Measurements from ENCODE around the gene ALDH4A1. TPM values are rescaled to one million over a fixed set of nuclear protein-coding genes. Genes with fewer than 3 reads are reported as not detected.

ALDH4A1 gene
- total and polyA plus RNA-seq, 12 donors = 11.3 to 46.9 (median 19.8) TPM

DNA sequence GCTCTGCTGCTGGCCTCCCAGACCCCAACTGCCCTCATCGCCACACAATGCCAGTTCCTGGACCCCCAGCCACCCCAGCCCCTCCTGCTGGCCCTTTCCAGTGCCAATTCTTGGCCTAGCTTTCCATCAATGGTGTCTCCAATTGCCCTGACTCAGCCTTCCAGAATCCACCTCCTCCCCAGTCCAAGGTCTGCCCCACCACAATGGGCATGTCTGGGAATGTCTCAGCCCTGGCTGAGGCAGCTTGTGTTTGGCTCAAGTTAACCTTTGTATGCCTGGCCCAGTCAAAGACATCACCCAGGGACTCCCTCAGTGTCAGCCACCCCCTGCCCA, 16.4 kb downstream of the ALDH4A1 start:
- H3K27me3 ChIP-seq = no peaks in the 10 kb centered on the region
- peaks cover 0 to 3% of the 10 kb centered on the region in 2 donors for H3K4me1 ChIP-seq (replicated peaks in 1 of 2)
- no peak overlapping the region for H3K4me3 ChIP-seq
- WGBS, 4 donors = 92 to 100% (median 96%) methylated on average over 1 of the region's 1 CpG
- H3K36me3 ChIP-seq (replicated peaks in 1 of 2) = no peaks in the 10 kb centered on the region
- TF ChIP-seq CTCF (IDR thresholded peaks at IDR 0.05) (no peak), POLR2A (IDR thresholded peaks at IDR 0.05) (no peak)
- intact Hi-C loops (cut with DNase I) = no loop called here
- no peaks in the 10 kb centered on the region for H3K9me3 ChIP-seq (replicated peaks in 1 of 3)
- DNase-seq = peak in 5 of 7 donors; percentile 47 to 64 (median 55)
- H3K27ac ChIP-seq = no peak overlapping the region

DNA sequence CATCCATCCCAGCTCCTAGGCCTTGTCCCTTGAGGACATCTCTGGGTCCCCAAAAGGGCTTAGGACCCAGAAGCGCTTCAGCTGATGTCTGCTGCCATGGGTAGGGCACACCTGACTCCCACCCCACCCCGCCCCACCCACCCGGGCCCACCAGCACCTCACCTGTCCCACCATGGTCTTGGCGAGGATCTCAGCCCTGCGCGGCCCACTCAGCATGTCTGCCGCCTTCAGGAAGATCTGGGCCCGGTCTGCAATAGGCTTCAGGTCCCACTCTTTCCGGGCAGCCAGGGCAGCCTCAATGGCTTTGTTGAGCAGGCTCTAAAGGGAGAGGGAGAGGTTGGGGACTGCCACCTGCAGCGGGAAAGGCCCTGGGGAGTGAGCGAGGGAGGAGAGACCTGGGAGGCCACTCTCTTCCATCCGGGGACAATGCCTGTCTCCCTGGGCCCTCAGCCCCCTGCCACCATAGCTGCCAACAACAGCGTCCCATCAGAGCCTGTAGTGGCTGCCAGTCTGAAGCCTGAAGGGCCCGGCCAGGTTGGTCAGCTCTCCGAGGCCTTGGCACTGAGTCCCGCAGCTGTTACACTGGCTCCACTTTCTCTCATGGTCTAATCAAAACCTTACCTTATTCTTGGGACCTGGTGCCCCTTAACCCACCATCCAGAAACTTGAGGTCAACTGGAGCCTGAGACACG, 16.9 kb downstream of the ALDH4A1 start:
- TF ChIP-seq CTCF (IDR thresholded peaks at IDR 0.05) (no peak), POLR2A (IDR thresholded peaks at IDR 0.05) (no peak)

DNA sequence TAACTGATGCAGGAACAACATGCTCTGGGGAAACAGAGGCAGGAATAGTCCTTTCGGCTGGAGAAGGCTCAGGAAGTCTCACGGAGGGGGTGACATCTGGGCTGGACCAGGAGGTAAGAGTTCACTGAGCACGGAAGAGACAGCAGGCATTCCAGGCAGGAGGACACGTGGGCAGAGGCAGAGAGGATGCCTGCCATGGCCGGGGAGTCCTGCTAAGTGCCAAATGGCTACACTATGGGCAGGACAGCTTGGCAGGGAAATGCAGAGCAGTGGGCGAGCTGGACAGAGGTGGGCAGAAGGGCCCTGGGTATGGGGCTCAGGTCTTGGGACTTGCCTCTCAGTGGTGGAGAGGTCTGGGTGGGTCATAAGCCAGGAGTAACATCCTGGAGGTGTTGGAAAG, 17.6 kb downstream of the ALDH4A1 start:
- Histone ChIP-seq H3K27me3 (no peaks in the 10 kb centered on the region), H3K36me3 (replicated peaks in 1 of 2) (no peaks in the 10 kb centered on the region), H3K27ac (no peak overlapping the region), H3K4me1 (replicated peaks in 1 of 2) (peaks cover 0 to 3% of the 10 kb centered on the region in 2 donors), H3K9me3 (replicated peaks in 1 of 3) (no peaks in the 10 kb centered on the region), H3K4me3 (no peak overlapping the region)
- no peak for DNase-seq
- TF ChIP-seq POLR2A (IDR thresholded peaks at IDR 0.05) (no peak), CTCF (IDR thresholded peaks at IDR 0.05) (no peak)
- intact Hi-C loops (cut with DNase I) = no loop called here
- WGBS, 4 donors = 72 to 86% (median 85%) methylated on average over 6 of the region's 6 CpGs

More for the DNA sequence above, 16.9 kb downstream of the ALDH4A1 start:
- Histone ChIP-seq H3K4me3 (no peak overlapping the region), H3K36me3 (replicated peaks in 1 of 2) (no peaks in the 10 kb centered on the region), H3K27ac (no peak overlapping the region), H3K27me3 (no peaks in the 10 kb centered on the region), H3K9me3 (replicated peaks in 1 of 3) (no peaks in the 10 kb centered on the region), H3K4me1 (replicated peaks in 1 of 2) (peaks cover 0 to 3% of the 10 kb centered on the region in 2 donors)
- no peak for DNase-seq
- intact Hi-C loops (cut with DNase I) = no loop called here
- 90 to 96% (median 93%) methylated on average over 8 to 17 of the region's 17 CpGs for WGBS, 4 donors

- no peak for TF ChIP-seq POLR2A (IDR thresholded peaks at IDR 0.05)
- TF ChIP-seq CTCF (IDR thresholded peaks at IDR 0.05) = peak in 2 of 6 experiments; percentile 8 to 27
- intact Hi-C loops (cut with DNase I) = no loop called here
- no peak overlapping the region for H3K4me3 ChIP-seq
- H3K27ac ChIP-seq = no peak overlapping the region
- DNase-seq = no peak
- no peaks in the 10 kb centered on the region for H3K9me3 ChIP-seq (replicated peaks in 1 of 3)
- H3K27me3 ChIP-seq = no peaks in the 10 kb centered on the region
- H3K36me3 ChIP-seq (replicated peaks in 1 of 2) = no peaks in the 10 kb centered on the region
- peaks cover 0 to 3% of the 10 kb centered on the region in 2 donors for H3K4me1 ChIP-seq (replicated peaks in 1 of 2)
- WGBS, 4 donors = 38 to 57% (median 52%) methylated on average over 4 of the region's 4 CpGs
These were observed 18.0 kb downstream of the ALDH4A1 start for GRCh38 chr1:18884419-18884717.

Data from adrenal gland (tissue), 12 donors.